ENCODE data around the gene CCDC142.

- TF ChIP-seq CTCF (IDR thresholded peaks at IDR 0.05), result no peak
- TF ChIP-seq POLR2AphosphoS5 (IDR thresholded peaks at IDR 0.05), result no peak
Observed at GRCh38 chr2:74514368-74515270, 31.8 kb upstream of the CCDC142 start, which contains the start of gene TLX2.
